Measurements from ENCODE around the gene CTRB2. TPM values are rescaled to one million over a fixed set of nuclear protein-coding genes. Genes with fewer than 3 reads are reported as not detected.
"Not testable (repeated sequence)": the region's sequence is repeated elsewhere in the genome, so short reads cannot be mapped to it uniquely, and the experiment has no call there.

Gene CTRB2
- total and polyA plus RNA-seq, 10 donors, result 0.58 to 11.8 (median 1.5) TPM; not detected in 1

GRCh38 chr16:75205961-75206748 lies 806 bp downstream of the CTRB2 start:
- H3K9me3 ChIP-seq, H3K36me3 ChIP-seq, H3K4me3 ChIP-seq: not testable (repeated sequence)
- intact Hi-C loops (cut with DNase I; ENCODE audit: low total_unique reads), result loop anchor here (2.0 kb wide), 1 partner anchor 19 kb away; no protein-coding TSS in a partner anchor
- Histone ChIP-seq H3K27ac (peak overlapping the region in 1 of 8 donors; percentile 15), H3K4me1 (peaks cover 0 to 18% (median 0%) of the 10 kb centered on the region in 6 donors), H3K27me3 (replicated peaks in 1 of 7) (peaks cover 0 to 21% (median 0%) of the 10 kb centered on the region in 7 donors)
- 73 to 85% (median 80%) methylated on average over 16 to 19 of the region's 25 CpGs for WGBS, 5 donors
- peak; percentile 57 for DNase-seq
- peak in 1 of 3 donors; percentile 14 for TF ChIP-seq POLR2AphosphoS5 (IDR thresholded peaks at IDR 0.05)

- H3K4me1 ChIP-seq, result peaks cover 0 to 25% (median 0%) of the 10 kb centered on the region in 6 donors
- intact Hi-C loops (cut with DNase I; ENCODE audit: low total_unique reads); H3K9me3 ChIP-seq; DNase-seq; H3K36me3 ChIP-seq; H3K4me3 ChIP-seq; H3K27ac ChIP-seq: not testable (repeated sequence)
- 91 to 93% (median 92%) methylated on average over 6 to 10 of the region's 19 CpGs; no CpG with 5 or more reads in 2 of the 5 donors for WGBS, 5 donors
- H3K27me3 ChIP-seq (replicated peaks in 1 of 7), result peaks cover 0 to 28% (median 0%) of the 10 kb centered on the region in 7 donors
Observed at GRCh38 chr16:75205438-75205837, 1.5 kb downstream of the CTRB2 start.

DNA sequence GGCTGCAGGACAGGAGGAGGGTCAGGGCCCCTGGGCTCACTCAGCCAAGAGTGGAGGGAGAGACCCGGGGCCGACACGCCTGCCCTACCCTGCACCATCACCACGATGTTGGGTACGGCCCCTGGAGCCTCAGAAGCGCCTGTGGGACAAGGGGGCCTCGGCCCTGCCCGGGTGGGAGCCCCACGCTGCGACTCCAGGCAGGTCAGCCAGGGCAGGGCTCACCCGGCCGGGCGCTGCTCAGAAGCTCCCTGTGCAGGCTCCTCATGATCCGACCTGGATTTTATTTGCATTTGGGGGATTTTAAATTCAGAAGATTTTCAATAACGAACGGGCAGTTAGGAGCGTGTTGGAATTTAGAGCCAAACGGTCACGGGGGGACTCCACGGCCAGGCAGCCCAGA lies 2.1 kb downstream of the CTRB2 start:
- H3K27ac ChIP-seq; H3K36me3 ChIP-seq; H3K4me3 ChIP-seq; intact Hi-C loops (cut with DNase I; ENCODE audit: low total_unique reads); H3K9me3 ChIP-seq; DNase-seq: not testable (repeated sequence)
- Histone ChIP-seq H3K4me1 (peaks cover 0 to 25% (median 0%) of the 10 kb centered on the region in 6 donors), H3K27me3 (replicated peaks in 1 of 7) (peaks cover 0 to 33% (median 0%) of the 10 kb centered on the region in 7 donors)
- WGBS, 5 donors, result no CpG with 5 or more reads among the region's 20 CpGs

DNA sequence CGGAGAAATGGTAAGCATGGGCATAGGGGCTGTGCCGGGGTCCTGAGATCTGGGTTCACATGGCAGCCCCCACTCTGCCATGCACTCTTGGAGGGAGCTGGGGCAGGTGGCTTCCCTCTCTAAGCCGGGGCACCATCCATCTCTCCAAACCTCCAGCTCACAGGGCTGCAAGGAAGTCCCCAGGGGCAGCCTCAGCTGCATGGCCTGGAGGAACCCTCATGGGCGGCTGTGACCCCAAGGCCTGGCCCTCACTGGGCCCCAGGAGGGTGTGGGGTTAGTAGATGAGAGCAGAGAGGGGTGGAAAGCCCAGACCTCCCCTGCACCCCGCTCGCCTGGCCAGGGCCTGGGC lies 2.6 kb downstream of the CTRB2 start:
- Histone ChIP-seq H3K27me3 (replicated peaks in 1 of 7) (peaks cover 0 to 32% (median 0%) of the 10 kb centered on the region in 7 donors), H3K4me1 (peaks cover under 1 to 28% (median 3%) of the 10 kb centered on the region in 6 donors), H3K9me3 (no peaks in the 10 kb centered on the region), H3K27ac (no peak overlapping the region), H3K36me3 (no peaks in the 10 kb centered on the region), H3K4me3 (no peak overlapping the region)
- TF ChIP-seq CTCF (IDR thresholded peaks at IDR 0.05 in 8 of 11, conservative IDR thresholded peaks at IDR 0.05 in 3 of 11), result no peak
- TF ChIP-seq POLR2A (IDR thresholded peaks at IDR 0.05), result no peak
- TF ChIP-seq POLR2AphosphoS5 (IDR thresholded peaks at IDR 0.05), result no peak
- 91 to 100% (median 93%) methylated on average over 1 to 6 of the region's 6 CpGs for WGBS, 5 donors
- intact Hi-C loops (cut with DNase I; ENCODE audit: low total_unique reads), result no loop called here
- DNase-seq, result no peak

GRCh38 chr16:75203667-75204409 lies 3.1 kb downstream of the CTRB2 start:
- no peaks in the 10 kb centered on the region for H3K9me3 ChIP-seq
- H3K4me3 ChIP-seq, result no peak overlapping the region
- H3K27me3 ChIP-seq (replicated peaks in 1 of 7), result peaks cover 0 to 37% (median 0%) of the 10 kb centered on the region in 7 donors
- peak; percentile 62 for DNase-seq
- no peak overlapping the region for H3K27ac ChIP-seq
- no peaks in the 10 kb centered on the region for H3K36me3 ChIP-seq
- intact Hi-C loops (cut with DNase I; ENCODE audit: low total_unique reads), result no loop called here
- WGBS, 5 donors, result 79 to 88% (median 81%) methylated on average over 10 to 13 of the region's 13 CpGs
- peaks cover 3 to 31% (median 6%) of the 10 kb centered on the region in 6 donors for H3K4me1 ChIP-seq
- no peak for TF ChIP-seq POLR2A (IDR thresholded peaks at IDR 0.05)
- TF ChIP-seq POLR2AphosphoS5 (IDR thresholded peaks at IDR 0.05), result no peak
- TF ChIP-seq CTCF (IDR thresholded peaks at IDR 0.05 in 8 of 11, conservative IDR thresholded peaks at IDR 0.05 in 3 of 11), result no peak

Data from spleen (tissue), 11 donors.